ENCODE results near the gene ANXA9.

ANXA9 gene

GRCh38 chr1:151035167-151035566 lies 53.1 kb downstream of the ANXA9 start (continued):
- TF ChIP-seq ZBTB49 (tag by site-specific recombination; IDR thresholded peaks at IDR 0.05; ENCODE audit: low read depth) (no peak), ZNF24 (tag by site-specific recombination; IDR thresholded peaks at IDR 0.05) (no peak), ZIC2 (tag by site-specific recombination; IDR thresholded peaks at IDR 0.05) (no peak), ZNF121 (tag by site-specific recombination; IDR thresholded peaks at IDR 0.05) (no peak), ZBTB26 (tag by site-specific recombination; optimal IDR thresholded peaks at IDR 0.05) (no peak), ZNF138 (tag by site-specific recombination; IDR thresholded peaks at IDR 0.05; ENCODE audit: borderline replicate concordance) (no peak), KLF16 (tag by site-specific recombination; IDR thresholded peaks at IDR 0.05) (no peak), SALL2 (tag by site-specific recombination; IDR thresholded peaks at IDR 0.05; ENCODE audit: borderline replicate concordance) (no peak), ZNF785 (tag by site-specific recombination; IDR thresholded peaks at IDR 0.05) (no peak), ZNF184 (tag by site-specific recombination; IDR thresholded peaks at IDR 0.05) (no peak)
- TF ChIP-seq, protein P1, sequence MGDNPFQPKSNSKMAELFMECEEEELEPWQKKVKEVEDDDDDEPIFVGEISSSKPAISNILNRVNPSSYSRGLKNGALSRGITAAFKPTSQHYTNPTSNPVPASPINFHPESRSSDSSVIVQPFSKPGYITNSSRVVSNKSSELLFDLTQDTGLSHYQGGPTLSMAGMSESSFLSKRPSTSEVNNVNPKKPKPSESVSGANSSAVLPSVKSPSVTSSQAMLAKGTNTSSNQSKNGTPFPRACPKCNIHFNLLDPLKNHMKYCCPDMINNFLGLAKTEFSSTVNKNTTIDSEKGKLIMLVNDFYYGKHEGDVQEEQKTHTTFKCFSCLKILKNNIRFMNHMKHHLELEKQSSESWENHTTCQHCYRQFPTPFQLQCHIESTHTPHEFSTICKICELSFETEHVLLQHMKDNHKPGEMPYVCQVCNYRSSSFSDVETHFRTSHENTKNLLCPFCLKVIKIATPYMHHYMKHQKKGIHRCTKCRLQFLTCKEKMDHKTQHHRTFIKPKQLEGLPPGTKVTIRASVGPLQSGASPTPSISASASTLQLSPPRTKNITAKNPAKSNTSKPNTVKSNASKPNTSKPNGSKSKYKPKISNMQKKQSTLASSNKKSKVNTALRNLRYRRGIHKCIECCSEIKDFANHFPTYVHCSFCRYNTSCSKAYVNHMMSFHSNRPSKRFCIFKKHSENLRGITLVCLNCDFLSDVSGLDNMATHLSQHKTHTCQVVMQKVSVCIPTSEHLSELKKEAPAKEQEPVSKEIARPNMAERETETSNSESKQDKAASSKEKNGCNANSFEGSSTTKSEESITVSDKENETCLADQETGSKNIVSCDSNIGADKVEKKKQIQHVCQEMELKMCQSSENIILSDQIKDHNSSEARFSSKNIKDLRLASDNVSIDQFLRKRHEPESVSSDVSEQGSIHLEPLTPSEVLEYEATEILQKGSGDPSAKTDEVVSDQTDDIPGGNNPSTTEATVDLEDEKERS (tag by site-specific recombination; IDR thresholded peaks at IDR 0.05), result no peak
- TF ChIP-seq, protein P2, sequence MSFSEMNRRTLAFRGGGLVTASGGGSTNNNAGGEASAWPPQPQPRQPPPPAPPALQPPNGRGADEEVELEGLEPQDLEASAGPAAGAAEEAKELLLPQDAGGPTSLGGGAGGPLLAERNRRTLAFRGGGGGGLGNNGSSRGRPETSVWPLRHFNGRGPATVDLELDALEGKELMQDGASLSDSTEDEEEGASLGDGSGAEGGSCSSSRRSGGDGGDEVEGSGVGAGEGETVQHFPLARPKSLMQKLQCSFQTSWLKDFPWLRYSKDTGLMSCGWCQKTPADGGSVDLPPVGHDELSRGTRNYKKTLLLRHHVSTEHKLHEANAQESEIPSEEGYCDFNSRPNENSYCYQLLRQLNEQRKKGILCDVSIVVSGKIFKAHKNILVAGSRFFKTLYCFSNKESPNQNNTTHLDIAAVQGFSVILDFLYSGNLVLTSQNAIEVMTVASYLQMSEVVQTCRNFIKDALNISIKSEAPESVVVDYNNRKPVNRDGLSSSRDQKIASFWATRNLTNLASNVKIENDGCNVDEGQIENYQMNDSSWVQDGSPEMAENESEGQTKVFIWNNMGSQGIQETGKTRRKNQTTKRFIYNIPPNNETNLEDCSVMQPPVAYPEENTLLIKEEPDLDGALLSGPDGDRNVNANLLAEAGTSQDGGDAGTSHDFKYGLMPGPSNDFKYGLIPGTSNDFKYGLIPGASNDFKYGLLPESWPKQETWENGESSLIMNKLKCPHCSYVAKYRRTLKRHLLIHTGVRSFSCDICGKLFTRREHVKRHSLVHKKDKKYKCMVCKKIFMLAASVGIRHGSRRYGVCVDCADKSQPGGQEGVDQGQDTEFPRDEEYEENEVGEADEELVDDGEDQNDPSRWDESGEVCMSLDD (tag by site-specific recombination; IDR thresholded peaks at IDR 0.05), result no peak

GRCh38 chr1:151036356-151036755 lies 54.3 kb downstream of the ANXA9 start, which contains the start of gene BNIPL:
Gene BNIPL, plus strand, starts transcription at chr1:151036586. Its CDS starts 140 bp downstream, at chr1:151036726.
- POLR2A ChIA-PET, result no interaction called here
- Histone ChIP-seq H3K4me1 (ENCODE audit: control insufficient read depth, insufficient read depth, low read length) (no peaks in the 10 kb centered on the region), H3K9me3 (ENCODE audit: control insufficient read depth, insufficient read depth, low read depth, low read length) (no peaks in the 10 kb centered on the region), H3K4me3 (ENCODE audit: low read depth, low read length) (no peak within 1 kb of the TSS), H3K27ac (ENCODE audit: extremely low read depth, low read depth, low read length) (no peak within 1 kb of the TSS), H3K36me3 (ENCODE audit: control insufficient read depth in 2 of 2, insufficient read depth in 1 of 2, low read length in 2 of 2) (peaks cover 12 to 31% of the 10 kb centered on the region in 2 experiments)
- TF ChIP-seq WT1 (tag by site-specific recombination; IDR thresholded peaks at IDR 0.05) (no peak), ZBTB20 (tag by site-specific recombination; IDR thresholded peaks at IDR 0.05) (no peak), ZNF121 (tag by site-specific recombination; IDR thresholded peaks at IDR 0.05) (no peak), ZNF596 (tag by site-specific recombination; IDR thresholded peaks at IDR 0.05) (no peak), ZNF184 (tag by site-specific recombination; IDR thresholded peaks at IDR 0.05) (no peak), ZNF37A (tag by site-specific recombination; IDR thresholded peaks at IDR 0.05) (no peak)
- CTCF ChIA-PET, result interaction anchor here (0.6 kb wide), 1 partner anchor 28 kb away, joined by 5 read pairs; the partner anchor contains the start of gene PRUNE1
